Heart right ventricle (tissue), 16 donors: ENCODE measurements around the gene APOBEC3C. TPM values are rescaled to one million over a fixed set of nuclear protein-coding genes. Genes with fewer than 3 reads are reported as not detected.
A peak's percentile ranks its signal among the peaks of the same experiment; 100 is the strongest.

Experiments used
- ATAC-seq, 8 donors: fragments of 200-7000 bp; cut with Tn5 transposase; one replicate each; pipeline ENCODE4 v1.9.1; 2020; ENCODE audit warnings: mild to moderate bottlenecking in 8 of 8, moderate library complexity in 8 of 8, moderate number of reproducible peaks in 1 of 8
- DNase-seq, 2 donors: peaks; one replicate each; pipeline ENCODE4 v3.0.0-alpha.2; 2020
- H3K27ac ChIP-seq, 10 donors: fragments of 200-600 bp; sonication (generic) in 2 of 10; one replicate each; pipeline versions ENCODE4 v1.5.0 to v1.8.0; 2020 to 2022; ENCODE audit warnings: mild to moderate bottlenecking in 3 of 10
- H3K27me3 ChIP-seq, 7 donors: fragments of 200-600 bp; one replicate each; pipeline ENCODE4 v1.8.0; 2021 to 2022; ENCODE audit warnings: mild to moderate bottlenecking in 2 of 7
- H3K36me3 ChIP-seq, 9 donors: fragments of 200-600 bp; sonication (generic) in 1 of 9; one replicate each; pipeline versions ENCODE4 v1.5.0 to v1.8.0; 2020 to 2022; ENCODE audit warnings: mild to moderate bottlenecking in 2 of 9
- H3K4me1 ChIP-seq, 9 donors: fragments of 200-600 bp; sonication (generic) in 1 of 9; one replicate each; pipeline versions ENCODE4 v1.5.0 to v1.8.0; 2020 to 2022; ENCODE audit warnings: mild to moderate bottlenecking in 4 of 9
- H3K4me3 ChIP-seq, 10 donors: fragments of 200-600 bp; sonication (generic) in 2 of 10; one replicate each; pipeline versions ENCODE4 v1.5.0 to v1.8.0; 2020 to 2022; ENCODE audit warnings: mild to moderate bottlenecking in 7 of 10, moderate library complexity in 2 of 10
- H3K9me3 ChIP-seq, 11 donors: fragments of 200-600 bp in 10 of 11; sonication (generic) in 2 of 11; one replicate each; pipeline versions ENCODE4 v1.5.0 to v1.8.0; 2013 to 2022; ENCODE audit warnings: mild to moderate bottlenecking in 2 of 11, control low read depth in 1 of 11, moderate library complexity in 1 of 11
- WGBS, 2 donors: extraction: QIAGEN DNeasy Blood & Tissue Kit; methylation state at CpG; one replicate each; pipeline ENCODE4 v1.1.7; 2013; ENCODE audit warnings: inconsistent platforms in 1 of 2; 5-methylcytosine and 5-hydroxymethylcytosine counted together
- intact Hi-C, 10 donors: fragments of 100-400 bp; cut with DNase I; formaldehyde crosslinking; loops; one replicate each; pipeline versions ENCODE4 v1.11.1 to v1.14.2; 2022
- long read RNA-seq, 3 donors: library from polyadenylated mRNA; unstranded; transcript quantifications; one replicate each; pipeline ENCODE4 v2.0.0, GENCODE V29; 2020 to 2021
- polyA plus RNA-seq, 2 donors: library from polyadenylated mRNA; stranded (reverse); fragments of 200-250 nt; gene quantifications; one replicate each; pipeline ENCODE4 v1.2.3, GENCODE V29; 2013
- total RNA-seq, 10 donors: library from RNA; stranded (reverse); fragmentation: NEBNext Ultra II Directional in 3 of 10; extraction: Animal tissue kit (Norgen Biotek cat#: 25700) in 3 of 10; gene quantifications; one replicate each; pipeline versions ENCODE4 v1.2.1 to v1.2.4, GENCODE V29; 2021 to 2023
- TF ChIP-seq, protein P1 (sequence below), 9 donors: fragments of 200-600 bp; sonication (generic) in 2 of 9; IDR thresholded peaks; one replicate each; pipeline versions ENCODE4 v1.5.0 to v1.8.0; 2021 to 2022; ENCODE audit warnings: antibody characterized with exemption in 9 of 9, mild to moderate bottlenecking in 5 of 9, moderate library complexity in 1 of 9
- donor health status: Arrhythmogenic right ventricular cardiomyopathy.
- donor health status: ischemic (EF 13 %, LVEDD 7.1; RV severe dilation, severe dysfunction).
- donor health status: healthy with polysubstance abuse.
- donor health status: DM: no; HTN: yes; CAD: no.
- donor health status: DM: no; HTN: no; CAD: no.
- donor health status: ischemic (EF 25% LVEDD 6.9; RV normal size, moderate dysfunction).
- donor health status: ischemic (EF 25% LVEDD 5.7; RV mildly dilated, moderate dysfunction).
- donor health status: healthy.
- donor health status: DM: yes; HTN: yes; CAD: no.
- donor health status: Ischemic cardiomyopathy.
- donor health status: ischemic (EF 35%, LVEDD 5.7; RV mildly dilated, moderate dysfunction).
- donor health status: nonischemic (EF 11% LVEDD 7.7; RV severe dilation, severe dysfunction).
- donor health status: DM: yes; HTN: yes; CAD: no.
- donor health status: PGD.
- donor health status: ischemic (EF 29% LVEDD 5.4; RV normal size, mild dysfunction).
- donor health status: nonischemic (EF 23%, LVEDD 6.1; RV moderate dilation, normal function).

Gene APOBEC3C
- total RNA-seq (10 to 100 TPM; 23.2 to 43.3 (median 25.7) TPM), polyA plus RNA-seq (10 to 100 TPM in 1 of 2 donors, 1 to 10 TPM in 1; 9.8 to 17.2 TPM)
- long read RNA-seq, donor 1, transcript APOBEC3C-201 (4 exons, 2,818 nt) = major isoform, 11 of 21 reads
- long read RNA-seq, donor 1, partial matches to known transcripts = 10 of 21 reads
- long read RNA-seq, donor 1, other reads (novel, unspliced or antisense) = 0 of 21 reads
- long read RNA-seq, donor 2, transcript APOBEC3C-201 (4 exons, 2,818 nt) = major isoform, 21 of 29 reads
- long read RNA-seq, donor 2, partial matches to known transcripts = 8 of 29 reads
- long read RNA-seq, donor 2, other reads (novel, unspliced or antisense) = 0 of 29 reads
- long read RNA-seq, donor 3, transcript APOBEC3C-201 (4 exons, 2,818 nt) = major isoform, 10 of 23 reads
- long read RNA-seq, donor 3, partial matches to known transcripts = 13 of 23 reads
- long read RNA-seq, donor 3, other reads (novel, unspliced or antisense) = 0 of 23 reads

- peak within 1 kb of the TSS; percentile 58 to 95 (median 82) for H3K27ac ChIP-seq
- intact Hi-C loops = loop anchor here in 1 of 10 donors (10.0 kb wide), 1 partner anchor 101 kb away; no protein-coding TSS in a partner anchor
- ATAC-seq = peak; percentile 91 to 97 (median 96)
Measured at GRCh38 chr22:39013942-39014722, at the start of gene APOBEC3C. APOBEC3C (plus strand) TSS chr22:39014257; CDS start chr22:39014363, 106 bp downstream.

GRCh38 chr22:38964306-38964705 lies 49.8 kb upstream of the APOBEC3C start:
- Histone ChIP-seq H3K4me3 (no peak overlapping the region), H3K4me1 (peaks cover 0 to 25% (median 0%) of the 10 kb centered on the region in 9 donors), H3K36me3 (no peaks in the 10 kb centered on the region), H3K9me3 (no peaks in the 10 kb centered on the region), H3K27me3 (peaks cover 0 to 15% (median under 1%) of the 10 kb centered on the region in 7 donors), H3K27ac (no peak overlapping the region)
- TF ChIP-seq, protein P1, sequence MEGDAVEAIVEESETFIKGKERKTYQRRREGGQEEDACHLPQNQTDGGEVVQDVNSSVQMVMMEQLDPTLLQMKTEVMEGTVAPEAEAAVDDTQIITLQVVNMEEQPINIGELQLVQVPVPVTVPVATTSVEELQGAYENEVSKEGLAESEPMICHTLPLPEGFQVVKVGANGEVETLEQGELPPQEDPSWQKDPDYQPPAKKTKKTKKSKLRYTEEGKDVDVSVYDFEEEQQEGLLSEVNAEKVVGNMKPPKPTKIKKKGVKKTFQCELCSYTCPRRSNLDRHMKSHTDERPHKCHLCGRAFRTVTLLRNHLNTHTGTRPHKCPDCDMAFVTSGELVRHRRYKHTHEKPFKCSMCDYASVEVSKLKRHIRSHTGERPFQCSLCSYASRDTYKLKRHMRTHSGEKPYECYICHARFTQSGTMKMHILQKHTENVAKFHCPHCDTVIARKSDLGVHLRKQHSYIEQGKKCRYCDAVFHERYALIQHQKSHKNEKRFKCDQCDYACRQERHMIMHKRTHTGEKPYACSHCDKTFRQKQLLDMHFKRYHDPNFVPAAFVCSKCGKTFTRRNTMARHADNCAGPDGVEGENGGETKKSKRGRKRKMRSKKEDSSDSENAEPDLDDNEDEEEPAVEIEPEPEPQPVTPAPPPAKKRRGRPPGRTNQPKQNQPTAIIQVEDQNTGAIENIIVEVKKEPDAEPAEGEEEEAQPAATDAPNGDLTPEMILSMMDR (IDR thresholded peaks at IDR 0.05) = no peak
- no peak for DNase-seq
- WGBS, 2 donors = 80 to 87% methylated on average over 7 of the region's 7 CpGs
- intact Hi-C loops = no loop called here
- no peak for ATAC-seq

More at GRCh38 chr22:39013942-39014722, at the start of gene APOBEC3C:
- no peaks in the 10 kb centered on the region for H3K27me3 ChIP-seq
- peak within 1 kb of the TSS; percentile 41 to 72 (median 61) for H3K4me3 ChIP-seq
- TF ChIP-seq, protein P1 (IDR thresholded peaks at IDR 0.05) = no peak
- peaks cover 0 to 11% (median 0%) of the 10 kb centered on the region in 9 donors for H3K36me3 ChIP-seq
- peak; percentile 65 to 79 for DNase-seq
- peaks cover 0 to 27% (median 14%) of the 10 kb centered on the region in 9 donors for H3K4me1 ChIP-seq
- WGBS, 2 donors = 5% methylated on average over 18 of the region's 18 CpGs
- no peaks in the 10 kb centered on the region for H3K9me3 ChIP-seq

GRCh38 chr22:38964989-38965388 lies 49.1 kb upstream of the APOBEC3C start:
- Histone ChIP-seq H3K27ac (no peak overlapping the region), H3K9me3 (no peaks in the 10 kb centered on the region), H3K4me3 (no peak overlapping the region), H3K27me3 (peaks cover 0 to 18% (median 4%) of the 10 kb centered on the region in 7 donors), H3K36me3 (no peaks in the 10 kb centered on the region), H3K4me1 (peaks cover 0 to 25% (median 0%) of the 10 kb centered on the region in 9 donors)
- WGBS, 2 donors = 80 to 88% methylated on average over 4 of the region's 4 CpGs
- intact Hi-C loops = no loop called here
- TF ChIP-seq, protein P1 (IDR thresholded peaks at IDR 0.05) = no peak
- ATAC-seq (no peak), DNase-seq (no peak)
